Measurements from ENCODE around the gene FAXDC2. TPM values are rescaled to one million over a fixed set of nuclear protein-coding genes. Genes with fewer than 3 reads are reported as not detected.

Gene FAXDC2
- total and polyA plus RNA-seq, 9 of the 15 experiments (the other 6 are each of a cell fraction or from before 2014, with no cell fraction given): 2.4 to 30.0 (median 9.9) TPM

DNA sequence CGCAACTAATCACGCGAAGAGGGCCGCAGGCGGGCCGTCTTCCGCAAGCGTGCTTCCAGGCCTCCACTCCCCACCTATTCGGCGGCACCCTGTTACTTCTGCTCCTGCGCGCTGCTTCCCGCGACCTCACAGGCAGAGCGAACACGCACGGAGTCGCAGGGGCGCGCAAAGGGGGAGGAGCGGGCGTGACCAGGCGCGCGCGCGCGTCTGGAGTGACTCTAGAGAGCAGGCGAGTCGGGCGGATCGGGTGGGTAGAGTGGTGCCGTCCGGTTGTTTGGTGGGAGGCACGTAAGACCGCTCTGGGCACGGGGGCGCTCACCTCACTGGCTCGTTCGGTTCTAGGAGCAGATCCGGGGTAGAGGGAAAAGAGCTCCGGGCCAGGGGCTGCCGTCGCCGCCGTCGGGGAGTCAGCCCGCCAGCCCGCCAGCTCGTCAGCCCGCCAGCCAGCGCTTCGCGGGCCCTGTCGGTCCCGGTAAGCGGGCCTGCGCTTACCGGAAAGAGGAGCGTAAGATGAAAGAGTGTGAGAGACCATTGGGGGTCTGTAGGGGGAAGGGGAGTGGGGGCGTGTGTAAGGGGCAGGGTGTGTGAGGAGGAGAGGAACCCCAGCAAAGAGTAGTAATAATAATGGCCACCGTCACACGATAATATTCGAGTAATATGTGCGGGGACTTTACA, 8.0 kb upstream of the FAXDC2 start, which contains the start of gene CNOT8 (continued):
- peak in 1 of 2 experiments; percentile 56; a peak in 1 of 4 replicates for TF ChIP-seq MLLT1 (IDR thresholded peaks at IDR 0.05)
- no peak for TF ChIP-seq ZFP30 (CRISPR knock-in tag; IDR thresholded peaks at IDR 0.05; ENCODE audit: borderline replicate concordance)
- TF ChIP-seq AFF1 (IDR thresholded peaks at IDR 0.05; ENCODE audit: low read depth in 1 of 2, partially characterized antibody in 2 of 2): no peak
- 0 out of 2 replicates have a peak, but pooled peaks have one; percentile 28 for TF ChIP-seq IRF1 (CRISPR knock-in tag; IDR thresholded peaks at IDR 0.05; ENCODE audit: borderline replicate concordance)
- TF ChIP-seq, protein P1, sequence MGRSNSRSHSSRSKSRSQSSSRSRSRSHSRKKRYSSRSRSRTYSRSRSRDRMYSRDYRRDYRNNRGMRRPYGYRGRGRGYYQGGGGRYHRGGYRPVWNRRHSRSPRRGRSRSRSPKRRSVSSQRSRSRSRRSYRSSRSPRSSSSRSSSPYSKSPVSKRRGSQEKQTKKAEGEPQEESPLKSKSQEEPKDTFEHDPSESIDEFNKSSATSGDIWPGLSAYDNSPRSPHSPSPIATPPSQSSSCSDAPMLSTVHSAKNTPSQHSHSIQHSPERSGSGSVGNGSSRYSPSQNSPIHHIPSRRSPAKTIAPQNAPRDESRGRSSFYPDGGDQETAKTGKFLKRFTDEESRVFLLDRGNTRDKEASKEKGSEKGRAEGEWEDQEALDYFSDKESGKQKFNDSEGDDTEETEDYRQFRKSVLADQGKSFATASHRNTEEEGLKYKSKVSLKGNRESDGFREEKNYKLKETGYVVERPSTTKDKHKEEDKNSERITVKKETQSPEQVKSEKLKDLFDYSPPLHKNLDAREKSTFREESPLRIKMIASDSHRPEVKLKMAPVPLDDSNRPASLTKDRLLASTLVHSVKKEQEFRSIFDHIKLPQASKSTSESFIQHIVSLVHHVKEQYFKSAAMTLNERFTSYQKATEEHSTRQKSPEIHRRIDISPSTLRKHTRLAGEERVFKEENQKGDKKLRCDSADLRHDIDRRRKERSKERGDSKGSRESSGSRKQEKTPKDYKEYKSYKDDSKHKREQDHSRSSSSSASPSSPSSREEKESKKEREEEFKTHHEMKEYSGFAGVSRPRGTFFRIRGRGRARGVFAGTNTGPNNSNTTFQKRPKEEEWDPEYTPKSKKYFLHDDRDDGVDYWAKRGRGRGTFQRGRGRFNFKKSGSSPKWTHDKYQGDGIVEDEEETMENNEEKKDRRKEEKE (IDR thresholded peaks at IDR 0.05; ENCODE audit: borderline replicate concordance in 1 of 2, control insufficient read depth in 1 of 2, low read depth in 2 of 2, low read length in 1 of 2): no peak; a peak in 1 of 4 replicates
- TF ChIP-seq MEIS2 (IDR thresholded peaks at IDR 0.05; ENCODE audit: partially characterized antibody): peak; percentile 29
- peak; percentile 91 for TF ChIP-seq GABPA (tag; conservative IDR thresholded peaks at IDR 0.05; ENCODE audit: low read depth)
- peak in 2 of 3 experiments; percentile 64 to 76 for TF ChIP-seq YY1 (IDR thresholded peaks at IDR 0.05; ENCODE audit: borderline replicate concordance in 1 of 3, control insufficient read depth in 1 of 3, extremely low read depth in 1 of 3, insufficient read depth in 3 of 3, insufficient read length in 1 of 3, insufficient replicate concordance in 2 of 3, low read depth in 1 of 3, low read length in 2 of 3)
- no peak for TF ChIP-seq CREB3 (tag; conservative IDR thresholded peaks at IDR 0.05; ENCODE audit: low read depth)
- no peak for TF ChIP-seq ASH1L (IDR thresholded peaks at IDR 0.05; ENCODE audit: borderline replicate concordance, low read depth, partially characterized antibody)
- peak; percentile 88 for TF ChIP-seq POLR2B (IDR thresholded peaks at IDR 0.05; ENCODE audit: low read depth, partially characterized antibody)
- no peak for TF ChIP-seq GTF2B (IDR thresholded peaks at IDR 0.05; ENCODE audit: extremely low read depth, insufficient read length)

All from K562 (cell line).